ENCODE measurements around the gene NMNAT1. TPM values are rescaled to one million over a fixed set of nuclear protein-coding genes. Genes with fewer than 3 reads are reported as not detected.

The NMNAT1 gene
- total and polyA plus RNA-seq, 2 of the 8 experiments (the other 6 are each of a cell fraction or from before 2014, with no cell fraction given), result 2.0 to 2.5 TPM

- Histone ChIP-seq H4K5ac (ENCODE audit: insufficient read length, low read depth, low read length) (no peak overlapping the region), H3K9ac (replicated peaks in 1 of 4; ENCODE audit: extremely low read depth in 1 of 4, low read depth in 3 of 4, low read length in 3 of 4) (no peak overlapping the region), H3K4me3 (ENCODE audit: extremely low read depth in 1 of 4, insufficient read depth in 2 of 4, low read depth in 3 of 4, low read length in 4 of 4) (0 out of 8 replicates have a peak overlapping the region, but pooled peaks of 1 of the 4 experiments have one; percentile 11), H4K20me1 (replicated peaks in 1 of 2; ENCODE audit: control insufficient read depth in 1 of 2, insufficient read depth in 2 of 2, low read length in 2 of 2) (no peaks in the 10 kb centered on the region), H3K27ac (ENCODE audit: low read depth, low read length) (no peak overlapping the region), H2BK5ac (ENCODE audit: low read depth, low read length) (no peak overlapping the region), H2BK120ac (replicated peaks; ENCODE audit: low read depth, low read length) (peak overlapping the region; percentile 57), H3K23me2 (ENCODE audit: low read depth, low read length) (no peaks in the 10 kb centered on the region), H2AK5ac (ENCODE audit: low read depth, low read length) (no peak overlapping the region), H2BK12ac (ENCODE audit: low read depth, low read length) (no peak overlapping the region), H3K36me3 (ENCODE audit: control insufficient read depth in 2 of 4, insufficient read depth in 4 of 4, low read length in 3 of 4) (no peaks in the 10 kb centered on the region), H3K18ac (ENCODE audit: extremely low read depth, low read length) (no peak overlapping the region), H2BK15ac (ENCODE audit: low read length) (no peak overlapping the region), H4K8ac (ENCODE audit: extremely low read depth, insufficient read depth, low read length) (no peak overlapping the region), H4K91ac (replicated peaks; ENCODE audit: insufficient read length, low read length) (no peak overlapping the region), H3K4ac (replicated peaks; ENCODE audit: insufficient read length, low read depth, low read length) (no peak overlapping the region), H3K23ac (ENCODE audit: insufficient read length) (no peak overlapping the region), H2BK20ac (ENCODE audit: low read length) (no peak overlapping the region), H3K4me2 (ENCODE audit: insufficient read depth in 1 of 2, low read depth in 2 of 2, low read length in 2 of 2) (peak overlapping the region; percentile 42 to 47; a peak in 3 of 4 replicates), H3K9me3 (ENCODE audit: insufficient read depth in 2 of 2, low read depth in 1 of 2, low read length in 1 of 2) (no peaks in the 10 kb centered on the region), H3K56ac (replicated peaks; ENCODE audit: insufficient read length, low read depth, low read length) (no peak overlapping the region), H2AFZ (ENCODE audit: low read length) (no peak overlapping the region), H3K27me3 (replicated peaks in 1 of 4; ENCODE audit: control insufficient read depth in 3 of 4, extremely low read depth in 1 of 4, insufficient read depth in 3 of 4, low read length in 3 of 4) (no peaks in the 10 kb centered on the region), H3K4me1 (replicated peaks in 1 of 4; ENCODE audit: control insufficient read depth in 3 of 4, insufficient read depth in 4 of 4, low read length in 3 of 4) (peaks cover 0 to 11% (median 6%) of the 10 kb centered on the region in 4 experiments; a peak in 6 of 7 replicates), H3K14ac (ENCODE audit: insufficient read length) (no peak overlapping the region), H3K79me2 (ENCODE audit: control insufficient read depth in 1 of 2, insufficient read depth in 2 of 2, low read length in 2 of 2) (no peaks in the 10 kb centered on the region), H3K79me1 (ENCODE audit: low read depth, low read length) (no peaks in the 10 kb centered on the region)
- CTCF ChIA-PET (ENCODE audit: partially characterized antibody), result interaction anchor here (0.6 to 1.7 kb wide), 6 partner anchors 9 to 54 kb away, joined by 3 to 5 read pairs (median 4); no protein-coding TSS in a partner anchor
- DNase-seq (ENCODE audit: low read depth in 1 of 2, low spot score in 2 of 2) (no peak), FAIRE-seq (no peak)
- TF ChIP-seq TEAD4 (IDR thresholded peaks at IDR 0.05; ENCODE audit: low read depth, low read length) (no peak), POLR2AphosphoS5 (IDR thresholded peaks at IDR 0.05; ENCODE audit: low read depth, low read length) (no peak), NANOG (IDR thresholded peaks at IDR 0.05; ENCODE audit: insufficient read depth, low read depth, low read length, poor library complexity, severe bottlenecking) (no peak)
- POLR2A ChIA-PET (ENCODE audit: partially characterized antibody), result interaction anchor here (1.1 to 2.2 kb wide), 3 partner anchors 12 to 31 kb away, joined by 3 to 9 read pairs (median 8); partner anchors contain the start of genes LZIC and NMNAT1
- WGBS, 2 experiments (ENCODE audit: extremely low coverage in 1 of 2, insufficient coverage in 1 of 2, insufficient read length in 1 of 2, insufficient replicate concordance in 2 of 2, low coverage in 1 of 2, low lambda C conversion rate in 2 of 2, missing lambda C conversion rate in 1 of 2), result 46% methylated on average over 5 of the region's 5 CpGs; no CpG with 5 or more reads in 1 of the 2 experiments
Measured at GRCh38 chr1:9922342-9922741, 20.9 kb upstream of the NMNAT1 start.

All from H1 (cell line).